NCI-H510A (cell line): ENCODE measurements around the gene THUMPD2.
"Not testable (repeated sequence)": the region's sequence is repeated elsewhere in the genome, so short reads cannot be mapped to it uniquely, and the experiment has no call there.

Experiments
- DNase-seq: peaks from one replicate; lab custom pipeline; 2025; lab: John Stamatoyannopoulos, UW

THUMPD2 gene

GRCh38 chr2:39757156-39757555 is 21.9 kb downstream of the THUMPD2 start:
- DNase-seq, result no peak

- no peak for DNase-seq
These were observed 23.6 kb downstream of the THUMPD2 start for GRCh38 chr2:39755466-39755865.

GRCh38 chr2:39743269-39743776 is 35.7 kb downstream of the THUMPD2 start:
- DNase-seq, result no peak

- no peak for DNase-seq
These were observed 37.2 kb downstream of the THUMPD2 start for GRCh38 chr2:39741871-39742270.

- no peak for DNase-seq
These were observed 39.7 kb downstream of the THUMPD2 start for GRCh38 chr2:39739386-39739785.

- DNase-seq, result no peak
These were observed 40.1 kb downstream of the THUMPD2 start for GRCh38 chr2:39738936-39739335.

GRCh38 chr2:39737661-39738060 is 41.4 kb downstream of the THUMPD2 start:
- DNase-seq, result no peak

- DNase-seq, result no peak
These were observed 42.4 kb downstream of the THUMPD2 start for GRCh38 chr2:39736640-39737039.

- DNase-seq, result no peak
These were observed 43.4 kb downstream of the THUMPD2 start for GRCh38 chr2:39735648-39736047.

GRCh38 chr2:39734445-39734844 is 44.6 kb downstream of the THUMPD2 start:
- no peak for DNase-seq

GRCh38 chr2:39733070-39733674 is 45.9 kb downstream of the THUMPD2 start:
- DNase-seq, result no peak

- no peak for DNase-seq
These were observed 46.6 kb downstream of the THUMPD2 start for GRCh38 chr2:39732482-39732881.

- no peak for DNase-seq
These were observed 47.5 kb downstream of the THUMPD2 start for GRCh38 chr2:39731546-39731945.

- no peak for DNase-seq
These were observed 48.3 kb downstream of the THUMPD2 start for GRCh38 chr2:39730685-39731302.

- DNase-seq, result no peak
These were observed 48.8 kb downstream of the THUMPD2 start for GRCh38 chr2:39730276-39730675.

GRCh38 chr2:39728941-39729351 is 50.1 kb downstream of the THUMPD2 start:
- no peak for DNase-seq

GRCh38 chr2:39728085-39728484 is 51.0 kb downstream of the THUMPD2 start:
- not testable (repeated sequence) for DNase-seq

GRCh38 chr2:39725401-39725800 is 53.7 kb downstream of the THUMPD2 start:
- DNase-seq, result no peak

GRCh38 chr2:39724828-39725144 is 54.3 kb downstream of the THUMPD2 start:
- DNase-seq, result no peak

- no peak for DNase-seq
These were observed 54.9 kb downstream of the THUMPD2 start for GRCh38 chr2:39723946-39724827.

GRCh38 chr2:39723497-39723896 is 55.6 kb downstream of the THUMPD2 start:
- DNase-seq, result no peak

- no peak for DNase-seq
These were observed 58.1 kb downstream of the THUMPD2 start for GRCh38 chr2:39720970-39721369.

GRCh38 chr2:39719317-39719716 is 59.7 kb downstream of the THUMPD2 start:
- no peak for DNase-seq
